H9 (cell line): ENCODE measurements around the gene CHRND. TPM values are rescaled to one million over a fixed set of nuclear protein-coding genes. Genes with fewer than 3 reads are reported as not detected.

Experiments
- DNase-seq: peaks from one replicate; pipeline ENCODE4 v3.0.0-alpha.2; 2017
- H2AFZ ChIP-seq: one replicate; pipeline ENCODE4 v1.6.1; 2013; ENCODE audit warnings: mild to moderate bottlenecking, low read length, control low read depth, moderate library complexity
- H2AK5ac ChIP-seq: 2 replicates; pipeline ENCODE4 v1.6.1; 2013; ENCODE audit warnings: low read length, control low read depth, mixed read lengths; ENCODE audit not compliant: insufficient read length
- H2BK120ac ChIP-seq: one replicate; pipeline ENCODE4 v1.6.1; 2013; ENCODE audit warnings: low read depth, mild to moderate bottlenecking, low read length, control low read depth, inconsistent platforms; ENCODE audit not compliant: poor library complexity, severe bottlenecking
- H2BK12ac ChIP-seq: 2 replicates; pipeline ENCODE4 v1.6.1; 2013; ENCODE audit warnings: low read length, control low read depth, mixed read lengths, low read depth; ENCODE audit not compliant: insufficient read length
- H2BK15ac ChIP-seq: 2 replicates; pipeline ENCODE4 v1.6.1; 2013; ENCODE audit warnings: low read depth, low read length, control low read depth
- H2BK20ac ChIP-seq: one replicate; pipeline ENCODE4 v1.6.1; 2013; ENCODE audit warnings: low read depth, mild to moderate bottlenecking, low read length, control low read depth, inconsistent platforms; ENCODE audit not compliant: poor library complexity, severe bottlenecking
- H2BK5ac ChIP-seq: 2 replicates; pipeline ENCODE4 v1.6.1; 2013; ENCODE audit warnings: low read length, control low read depth, mixed read lengths; ENCODE audit not compliant: insufficient read length
- H3K14ac ChIP-seq: 2 replicates; pipeline ENCODE4 v1.6.1; 2013; ENCODE audit warnings: low read length, control low read depth; ENCODE audit not compliant: insufficient read depth
- H3K18ac ChIP-seq: 2 replicates; pipeline ENCODE4 v1.6.1; 2013; ENCODE audit warnings: low read depth, mild to moderate bottlenecking, mixed read lengths, low read length, control low read depth; ENCODE audit not compliant: insufficient read length
- H3K23ac ChIP-seq: 2 replicates; pipeline ENCODE4 v1.6.1; 2013; ENCODE audit warnings: low read length, control low read depth, mixed read lengths, low read depth; ENCODE audit not compliant: insufficient read length
- H3K23me2 ChIP-seq: 2 replicates; pipeline ENCODE4 v1.6.1; 2013; ENCODE audit warnings: low read depth, mild to moderate bottlenecking, mixed read lengths, low read length, control low read depth; ENCODE audit not compliant: insufficient read length, poor library complexity, severe bottlenecking
- H3K27ac ChIP-seq: 2 replicates; pipeline ENCODE4 v1.5.1; 2013; ENCODE audit warnings: low read length, control low read depth, mixed read lengths, low read depth; ENCODE audit not compliant: insufficient read length
- H3K27me3 ChIP-seq: 2 replicates; pipeline ENCODE4 v1.6.1; 2013; ENCODE audit warnings: low read length, control low read depth, inconsistent platforms; ENCODE audit not compliant: insufficient read depth
- H3K4ac ChIP-seq: 2 replicates; pipeline ENCODE4 v1.6.1; 2013; ENCODE audit warnings: low read depth, mild to moderate bottlenecking, control low read depth, inconsistent platforms, low read length, moderate library complexity
- H3K4me1 ChIP-seq: 2 replicates; pipeline ENCODE4 v1.6.1; 2013; ENCODE audit warnings: low read length, control low read depth, inconsistent platforms; ENCODE audit not compliant: insufficient read depth
- H3K4me2 ChIP-seq: 2 replicates; pipeline ENCODE4 v1.6.1; 2013; ENCODE audit warnings: low read length, control low read depth, mixed read lengths; ENCODE audit not compliant: insufficient read length, insufficient read depth
- H3K56ac ChIP-seq: 2 replicates; pipeline ENCODE4 v1.6.1; 2013; ENCODE audit warnings: low read depth, mild to moderate bottlenecking, mixed read lengths, low read length, control low read depth; ENCODE audit not compliant: insufficient read length
- H3K79me1 ChIP-seq: 2 replicates; pipeline ENCODE4 v1.6.1; 2013; ENCODE audit warnings: low read depth, mild to moderate bottlenecking, moderate library complexity, low read length, control low read depth, inconsistent platforms; ENCODE audit not compliant: insufficient read depth, poor library complexity, severe bottlenecking
- H3K79me2 ChIP-seq: 2 replicates; pipeline ENCODE4 v1.6.1; 2013; ENCODE audit warnings: low read length, control low read depth, inconsistent platforms; ENCODE audit not compliant: insufficient read depth
- H3K9ac ChIP-seq: 2 replicates; pipeline ENCODE4 v1.6.1; 2013; ENCODE audit warnings: low read length, control low read depth, mixed read lengths; ENCODE audit not compliant: insufficient read length; ENCODE audit errors: extremely low read depth
- H3K9me3 ChIP-seq: one replicate; pipeline ENCODE4 v1.6.1; 2013; ENCODE audit warnings: low read depth, low read length, inconsistent platforms; ENCODE audit not compliant: control insufficient read depth
- H3T11ph ChIP-seq: one replicate; pipeline ENCODE4 v1.6.1; 2013; ENCODE audit warnings: mild to moderate bottlenecking, low read length, control low read depth, inconsistent platforms
- H4K20me1 ChIP-seq: one replicate; pipeline ENCODE4 v1.6.1; 2013; ENCODE audit not compliant: control insufficient read depth, insufficient read length, insufficient read depth
- H4K5ac ChIP-seq: 2 replicates; pipeline ENCODE4 v1.6.1; 2013; ENCODE audit warnings: low read depth, mild to moderate bottlenecking, mixed read lengths, low read length, control low read depth; ENCODE audit not compliant: insufficient read length
- H4K8ac ChIP-seq: replicated peaks from 2 replicates; pipeline ENCODE4 v1.6.1; 2013; ENCODE audit warnings: low read length, control low read depth, mixed read lengths, low read depth; ENCODE audit not compliant: insufficient read length
- H4K91ac ChIP-seq: 2 replicates; pipeline ENCODE4 v1.6.1; 2013; ENCODE audit warnings: low read depth, mild to moderate bottlenecking, moderate library complexity, mixed read lengths, low read length, control low read depth; ENCODE audit not compliant: insufficient read length
- H3K27ac Mint-ChIP-seq, 3 experiments: 2 replicates in 2 of 3; 3 replicates in 1 of 3; pipeline ENCODE4 v1.8.0; 2020 to 2021; ENCODE audit warnings: mixed read lengths in 3 of 3, mild to moderate bottlenecking in 1 of 3, moderate library complexity in 1 of 3
- H3K27me3 Mint-ChIP-seq: 2 replicates; pipeline ENCODE4 v1.8.0; 2021; ENCODE audit warnings: low read depth, mild to moderate bottlenecking, moderate library complexity, mixed read lengths
- H3K36me3 Mint-ChIP-seq, 3 experiments: 2 replicates in 2 of 3; 3 replicates in 1 of 3; pipeline ENCODE4 v1.8.0; 2020 to 2021; ENCODE audit warnings: low read depth in 3 of 3, mixed read lengths in 3 of 3; ENCODE audit not compliant: insufficient read depth in 1 of 3
- H3K4me1 Mint-ChIP-seq, 2 experiments: 2 replicates each; pipeline ENCODE4 v1.8.0; 2020; ENCODE audit warnings: mixed read lengths in 2 of 2
- H3K4me3 Mint-ChIP-seq, 2 experiments: 2 replicates in 1 of 2; 3 replicates in 1 of 2; pipeline ENCODE4 v1.8.0; 2020 to 2021; ENCODE audit warnings: mild to moderate bottlenecking in 2 of 2, mixed read lengths in 2 of 2, moderate library complexity in 1 of 2
- H3K9me3 Mint-ChIP-seq, 2 experiments: 2 replicates in 1 of 2; 3 replicates in 1 of 2; pipeline ENCODE4 v1.8.0; 2020; ENCODE audit warnings: mild to moderate bottlenecking in 2 of 2, mixed read lengths in 2 of 2, moderate library complexity in 1 of 2
- CTCF ChIP-seq: fragments of 200-600 bp; sonication (generic); conservative IDR thresholded peaks from 3 replicates; pipeline ENCODE4 v1.8.0; 2021; ENCODE audit warnings: antibody characterized with exemption, mild to moderate bottlenecking
- WGBS: extraction: QIAGEN DNeasy Blood & Tissue Kit; methylation state at CpG from one replicate; pipeline ENCODE4 v1.1.7; 2013; ENCODE audit warnings: missing lambda C conversion rate, low lambda C conversion rate, mixed read lengths; ENCODE audit not compliant: insufficient read length; ENCODE audit errors: extremely low coverage; 5-methylcytosine and 5-hydroxymethylcytosine counted together
- total RNA-seq: library from RNA; stranded (reverse); gene quantifications from 2 replicates; pipeline ENCODE4 v1.2.1, GENCODE V29; 2021

Gene CHRND
- total RNA-seq, 1 experiment from 2014 or later = not detected

- peaks cover 56% of the 10 kb centered on the region for H3K27me3 Mint-ChIP-seq
- Histone ChIP-seq H3K9me3 (no peaks in the 10 kb centered on the region), H3K4me1 (0 out of 2 replicates have a peak, but pooled peaks cover 2% of the 10 kb centered on the region), H4K91ac (no peak overlapping the region), H3K4me2 (no peak overlapping the region), H3K27ac (no peak overlapping the region), H3K79me2 (no peaks in the 10 kb centered on the region), H3K56ac (no peak overlapping the region), H3K14ac (no peak overlapping the region), H2AFZ (no peak overlapping the region), H3K27me3 (peaks cover 17% of the 10 kb centered on the region), H2BK15ac (no peak overlapping the region), H3K79me1 (no peaks in the 10 kb centered on the region), H2BK20ac (no peak overlapping the region), H4K5ac (no peak overlapping the region), H2AK5ac (no peak overlapping the region), H3K9ac (no peak overlapping the region), H2BK120ac (no peak overlapping the region), H3K23ac (no peak overlapping the region), H3K23me2 (peaks cover 12% of the 10 kb centered on the region), H3K18ac (no peak overlapping the region), H3T11ph (no peak overlapping the region), H2BK12ac (no peak overlapping the region), H3K4ac (no peak overlapping the region), H4K8ac (no peak overlapping the region), H4K20me1 (peaks cover 3% of the 10 kb centered on the region), H2BK5ac (no peak overlapping the region)
- no CpG with 5 or more reads among the region's 4 CpGs for WGBS
- no peak overlapping the region for H3K27ac Mint-ChIP-seq
- TF ChIP-seq CTCF = no peak
- H3K9me3 Mint-ChIP-seq = peaks cover 0 to 2% of the 10 kb centered on the region in 2 experiments; a peak in 2 of 5 replicates
- no peak overlapping the region for H3K4me3 Mint-ChIP-seq
- no peaks in the 10 kb centered on the region for H3K36me3 Mint-ChIP-seq
- no peak for DNase-seq
- peaks cover 17 to 47% of the 10 kb centered on the region in 2 experiments for H3K4me1 Mint-ChIP-seq
These were observed 19.3 kb upstream of the CHRND start for GRCh38 chr2:232506709-232507108.
